ENCODE results near the gene PTPRT. TPM values are rescaled to one million over a fixed set of nuclear protein-coding genes. Genes with fewer than 3 reads are reported as not detected.

Gene PTPRT
- total RNA-seq, 4 donors from 2014 or later, result under 0.01 to 0.64 (median 0.40) TPM

- no peak overlapping the region for H3K27ac ChIP-seq
- TF ChIP-seq POLR2AphosphoS5 (IDR thresholded peaks at IDR 0.05) (no peak), POLR2A (IDR thresholded peaks at IDR 0.05) (no peak), CTCF (IDR thresholded peaks at IDR 0.05) (peak in 1 of 5 experiments; percentile 20), EP300 (IDR thresholded peaks at IDR 0.05; ENCODE audit: low read depth) (no peak)
- in situ Hi-C loops (cut with MboI; ENCODE audit: low pct_ligation_motif_present in 1 of 4, low pct_unique_long_range_greater_than_20kb in 1 of 4, low sequenced_read_pairs in 3 of 4), result no loop called here
- H3K27me3 ChIP-seq, result no peaks in the 10 kb centered on the region
- H3K9me3 ChIP-seq, result no peaks in the 10 kb centered on the region
- no peaks in the 10 kb centered on the region for H3K4me1 ChIP-seq
- DNase-seq, result no peak
- intact Hi-C loops (cut with DNase I; ENCODE audit: low total_unique reads), result loop anchor here (10.0 kb wide), 1 partner anchor 1589 kb away; no protein-coding TSS in a partner anchor
- no peaks in the 10 kb centered on the region for H3K36me3 ChIP-seq
- WGBS, 2 donors (ENCODE audit: low coverage in 1 of 2), result 49 to 53% methylated on average over 8 to 9 of the region's 9 CpGs
- no peak overlapping the region for H3K4me3 ChIP-seq
These were observed 985.5 kb downstream of the PTPRT start for GRCh38 chr20:42204109-42204660.

DNA sequence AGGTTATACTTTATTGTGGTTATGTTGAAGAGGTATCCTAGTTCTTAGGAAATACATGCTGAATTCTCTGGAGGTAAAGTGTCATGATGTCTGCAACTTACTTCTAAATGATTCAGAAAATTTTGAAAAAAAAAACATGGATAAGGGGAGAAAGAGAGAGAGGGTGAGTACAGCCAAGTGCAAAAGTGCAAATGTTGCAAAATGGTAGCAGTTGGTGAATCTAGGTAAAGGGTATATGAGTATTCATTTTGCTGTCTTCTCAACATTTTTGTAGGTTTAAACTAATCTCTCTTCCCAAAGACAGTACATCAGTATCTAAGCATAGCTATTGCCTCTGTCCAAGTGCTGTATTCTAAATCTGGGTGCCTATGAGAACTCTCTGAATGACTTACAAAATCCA, 992.1 kb downstream of the PTPRT start:
- intact Hi-C loops (cut with DNase I; ENCODE audit: low total_unique reads) (no loop called here), in situ Hi-C loops (cut with MboI; ENCODE audit: low pct_ligation_motif_present in 1 of 4, low pct_unique_long_range_greater_than_20kb in 1 of 4, low sequenced_read_pairs in 3 of 4) (no loop called here)
- no peaks in the 10 kb centered on the region for H3K4me1 ChIP-seq
- H3K4me3 ChIP-seq, result no peak overlapping the region
- TF ChIP-seq CTCF (IDR thresholded peaks at IDR 0.05), result no peak
- no peak for TF ChIP-seq EP300 (IDR thresholded peaks at IDR 0.05; ENCODE audit: low read depth)
- TF ChIP-seq POLR2A (IDR thresholded peaks at IDR 0.05), result no peak
- TF ChIP-seq POLR2AphosphoS5 (IDR thresholded peaks at IDR 0.05), result no peak
- H3K9me3 ChIP-seq, result no peaks in the 10 kb centered on the region
- no peaks in the 10 kb centered on the region for H3K27me3 ChIP-seq
- no peak for DNase-seq
- no peaks in the 10 kb centered on the region for H3K36me3 ChIP-seq
- no peak overlapping the region for H3K27ac ChIP-seq

GRCh38 chr20:42193119-42193518, 996.6 kb downstream of the PTPRT start:
- Histone ChIP-seq H3K27ac (no peak overlapping the region), H3K9me3 (no peaks in the 10 kb centered on the region), H3K4me3 (no peak overlapping the region), H3K4me1 (no peaks in the 10 kb centered on the region), H3K27me3 (no peaks in the 10 kb centered on the region), H3K36me3 (no peaks in the 10 kb centered on the region)
- WGBS, 2 donors (ENCODE audit: low coverage in 1 of 2), result 67 to 100% methylated on average over 1 to 2 of the region's 2 CpGs
- TF ChIP-seq POLR2AphosphoS5 (IDR thresholded peaks at IDR 0.05) (no peak), EP300 (IDR thresholded peaks at IDR 0.05; ENCODE audit: low read depth) (no peak), CTCF (IDR thresholded peaks at IDR 0.05) (no peak), POLR2A (IDR thresholded peaks at IDR 0.05) (no peak)
- intact Hi-C loops (cut with DNase I; ENCODE audit: low total_unique reads), result no loop called here
- no peak for DNase-seq
- in situ Hi-C loops (cut with MboI; ENCODE audit: low pct_ligation_motif_present in 1 of 4, low pct_unique_long_range_greater_than_20kb in 1 of 4, low sequenced_read_pairs in 3 of 4), result no loop called here

DNA sequence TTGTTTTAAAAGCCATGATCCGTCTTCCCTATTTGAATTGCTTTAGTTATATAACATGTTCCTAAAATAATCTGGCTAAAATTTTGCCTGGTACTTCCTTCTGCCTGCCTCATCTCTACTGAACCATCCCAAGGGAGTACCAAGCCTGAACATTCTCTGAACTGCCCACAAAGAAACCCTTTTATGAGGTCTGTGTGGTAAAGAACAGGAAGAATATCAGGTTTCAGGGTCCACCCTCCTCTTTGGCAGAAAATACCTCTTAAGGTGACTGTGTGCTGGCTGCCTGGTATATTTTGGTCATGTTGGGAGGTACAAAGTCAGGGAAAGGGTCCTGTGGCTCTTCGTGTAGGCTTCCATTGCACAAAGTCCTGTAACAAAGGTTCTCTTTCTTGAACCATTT, 997.4 kb downstream of the PTPRT start:
- H3K36me3 ChIP-seq, result no peaks in the 10 kb centered on the region
- no peak overlapping the region for H3K4me3 ChIP-seq
- H3K9me3 ChIP-seq, result no peaks in the 10 kb centered on the region
- WGBS, 2 donors (ENCODE audit: low coverage in 1 of 2), result 33 to 40% methylated on average over 1 to 2 of the region's 2 CpGs
- DNase-seq, result no peak
- H3K4me1 ChIP-seq, result no peaks in the 10 kb centered on the region
- intact Hi-C loops (cut with DNase I; ENCODE audit: low total_unique reads), result no loop called here
- in situ Hi-C loops (cut with MboI; ENCODE audit: low pct_ligation_motif_present in 1 of 4, low pct_unique_long_range_greater_than_20kb in 1 of 4, low sequenced_read_pairs in 3 of 4), result no loop called here
- TF ChIP-seq POLR2AphosphoS5 (IDR thresholded peaks at IDR 0.05) (no peak), EP300 (IDR thresholded peaks at IDR 0.05; ENCODE audit: low read depth) (no peak), POLR2A (IDR thresholded peaks at IDR 0.05) (no peak), CTCF (IDR thresholded peaks at IDR 0.05) (no peak)
- H3K27ac ChIP-seq, result no peak overlapping the region
- no peaks in the 10 kb centered on the region for H3K27me3 ChIP-seq

Data from transverse colon (tissue), 4 donors.